Measurements from ENCODE around the gene SLC22A5. TPM values are rescaled to one million over a fixed set of nuclear protein-coding genes. Genes with fewer than 3 reads are reported as not detected.
"Not testable (repeated sequence)": the region's sequence is repeated elsewhere in the genome, so short reads cannot be mapped to it uniquely, and the experiment has no call there.

Gene SLC22A5
- total RNA-seq, 2 donors from 2014 or later: 3.5 to 6.4 TPM

- peak; percentile 87 for DNase-seq (ENCODE audit: low spot score)
Observed at GRCh38 chr5:132437604-132438266, 68.2 kb downstream of the SLC22A5 start.

GRCh38 chr5:132438267-132438645, 68.7 kb downstream of the SLC22A5 start:
- ATAC-seq; H3K9me3 Mint-ChIP-seq; H3K27me3 Mint-ChIP-seq; DNase-seq (ENCODE audit: low spot score): not testable (repeated sequence)
- peak overlapping the region; percentile 83 to 92 for H3K27ac Mint-ChIP-seq
- peaks cover 84 to 90% of the 10 kb centered on the region in 2 donors for H3K4me1 Mint-ChIP-seq (ENCODE audit: low read depth in 2 of 2)
- H3K4me3 Mint-ChIP-seq: peak overlapping the region; percentile 82
- peaks cover 13% of the 10 kb centered on the region for H3K36me3 Mint-ChIP-seq

More at GRCh38 chr5:132437604-132438266, 68.2 kb downstream of the SLC22A5 start:
- Mint-ChIP-seq H3K4me3 (peak overlapping the region; percentile 82), H3K27me3 (no peaks in the 10 kb centered on the region), H3K9me3 (no peaks in the 10 kb centered on the region), H3K4me1 (ENCODE audit: low read depth in 2 of 2) (peaks cover 84 to 90% of the 10 kb centered on the region in 2 donors), H3K27ac (peak overlapping the region; percentile 83 to 92), H3K36me3 (peaks cover 13% of the 10 kb centered on the region)
- ATAC-seq: peak; percentile 88 to 91

- no peak for ATAC-seq
- H3K36me3 Mint-ChIP-seq: peaks cover 13% of the 10 kb centered on the region
- no peaks in the 10 kb centered on the region for H3K9me3 Mint-ChIP-seq
- DNase-seq (ENCODE audit: low spot score): no peak
- H3K4me3 Mint-ChIP-seq: peak overlapping the region; percentile 70
- no peaks in the 10 kb centered on the region for H3K27me3 Mint-ChIP-seq
- peaks cover 86 to 91% of the 10 kb centered on the region in 2 donors for H3K4me1 Mint-ChIP-seq (ENCODE audit: low read depth in 2 of 2)
- peak overlapping the region; percentile 83 to 92 for H3K27ac Mint-ChIP-seq
Observed at GRCh38 chr5:132438917-132439316, 69.4 kb downstream of the SLC22A5 start.

GRCh38 chr5:132439521-132440089, 70.1 kb downstream of the SLC22A5 start:
- ATAC-seq (peak; percentile 59 to 77), DNase-seq (ENCODE audit: low spot score) (no peak)
- peaks cover 7% of the 10 kb centered on the region for H3K36me3 Mint-ChIP-seq
- peaks cover 86 to 90% of the 10 kb centered on the region in 2 donors for H3K4me1 Mint-ChIP-seq (ENCODE audit: low read depth in 2 of 2)
- peak overlapping the region; percentile 83 to 92 for H3K27ac Mint-ChIP-seq
- H3K27me3 Mint-ChIP-seq: no peaks in the 10 kb centered on the region
- H3K4me3 Mint-ChIP-seq: peak overlapping the region; percentile 70
- H3K9me3 Mint-ChIP-seq: no peaks in the 10 kb centered on the region

- Mint-ChIP-seq H3K9me3 (peaks cover 7% of the 10 kb centered on the region), H3K4me1 (ENCODE audit: low read depth in 2 of 2) (peaks cover 88 to 90% of the 10 kb centered on the region in 2 donors), H3K27ac (peak overlapping the region; percentile 73 to 83), H3K4me3 (peak overlapping the region; percentile 28), H3K36me3 (peaks cover 18% of the 10 kb centered on the region), H3K27me3 (no peaks in the 10 kb centered on the region)
- no peak for DNase-seq (ENCODE audit: low spot score)
- ATAC-seq: no peak
Observed at GRCh38 chr5:132444061-132444460, 74.6 kb downstream of the SLC22A5 start.

Other genes with a start within 250 kb of the SLC22A5 start
- gene P4HA2, start 141.9 kb upstream of the SLC22A5 start, total RNA-seq: 10 to 100 TPM in 1 of 2 donors, 1 to 10 TPM in 1; 5.5 to 20.1 TPM
- not detected for gene PDLIM4, start 112.0 kb upstream of the SLC22A5 start, total RNA-seq
- 1 to 10 TPM in 1 of 2 donors, under 1 TPM in 1; 0.93 to 2.5 TPM for gene SLC22A4, start 75.3 kb upstream of the SLC22A5 start, total RNA-seq
- gene IRF1, start 121.1 kb downstream of the SLC22A5 start, total RNA-seq: 100 to 1,000 TPM; 351 to 512 TPM
- gene IL5, start 173.8 kb downstream of the SLC22A5 start, total RNA-seq: 1 to 10 TPM; 7.2 to 9.5 TPM
- 10 to 100 TPM; 24.9 to 41.8 TPM for gene RAD50, start 187.3 kb downstream of the SLC22A5 start, total RNA-seq